D721Med (cell line): ENCODE results near the gene NOC4L.

Experiments
- DNase-seq: peaks from one replicate; pipeline ENCODE4 v3.0.0; 2011; ENCODE audit warnings: low spot score; ENCODE audit not compliant: insufficient read length
- FAIRE-seq: peaks from 2 replicates; lab custom pipeline; 2011; peaks lifted over from hg19 to GRCh38; lab: Jason Lieb, UNC
- TF ChIP-seq, protein P1 (sequence below): IDR thresholded peaks from 2 replicates; pipeline ENCODE4 v1.5.1; 2012; ENCODE audit warnings: mild to moderate bottlenecking, control low read depth; ENCODE audit not compliant: insufficient read depth; ENCODE audit errors: missing control alignments

The NOC4L gene

DNA sequence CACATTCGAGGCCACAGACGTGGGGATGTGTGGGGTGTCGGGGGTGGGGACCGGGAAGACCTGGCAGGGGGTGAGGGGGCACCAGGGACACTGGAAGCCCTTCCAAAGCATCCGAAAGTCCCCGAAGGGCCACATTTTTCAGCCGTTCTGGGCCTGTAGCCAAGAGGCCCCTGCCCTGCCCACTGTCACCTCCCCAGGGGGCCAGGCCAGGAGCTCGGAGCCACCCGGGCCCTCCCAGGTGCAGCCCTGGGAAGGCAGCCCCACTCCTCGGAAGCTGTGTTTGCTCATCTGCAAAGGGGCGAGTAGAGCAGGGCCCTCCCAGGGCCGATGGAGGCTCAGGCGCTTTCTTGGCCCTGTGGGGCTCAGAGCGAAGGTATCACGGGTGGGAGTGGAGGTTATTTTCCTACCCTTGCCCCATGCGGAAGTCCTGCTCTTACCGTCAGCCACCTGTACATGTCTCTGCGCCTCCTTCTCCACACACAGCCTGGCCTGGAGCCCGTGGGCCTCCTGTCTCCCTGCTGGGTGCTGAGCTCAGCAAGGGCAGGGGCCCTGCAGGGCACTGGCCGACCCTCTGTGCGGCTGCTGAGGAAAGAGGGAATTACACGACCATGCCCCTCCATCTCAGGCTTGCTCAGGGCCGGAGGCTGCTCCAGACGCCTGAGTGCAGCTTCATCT, 27.2 kb downstream of the NOC4L start:
- TF ChIP-seq, protein P1, sequence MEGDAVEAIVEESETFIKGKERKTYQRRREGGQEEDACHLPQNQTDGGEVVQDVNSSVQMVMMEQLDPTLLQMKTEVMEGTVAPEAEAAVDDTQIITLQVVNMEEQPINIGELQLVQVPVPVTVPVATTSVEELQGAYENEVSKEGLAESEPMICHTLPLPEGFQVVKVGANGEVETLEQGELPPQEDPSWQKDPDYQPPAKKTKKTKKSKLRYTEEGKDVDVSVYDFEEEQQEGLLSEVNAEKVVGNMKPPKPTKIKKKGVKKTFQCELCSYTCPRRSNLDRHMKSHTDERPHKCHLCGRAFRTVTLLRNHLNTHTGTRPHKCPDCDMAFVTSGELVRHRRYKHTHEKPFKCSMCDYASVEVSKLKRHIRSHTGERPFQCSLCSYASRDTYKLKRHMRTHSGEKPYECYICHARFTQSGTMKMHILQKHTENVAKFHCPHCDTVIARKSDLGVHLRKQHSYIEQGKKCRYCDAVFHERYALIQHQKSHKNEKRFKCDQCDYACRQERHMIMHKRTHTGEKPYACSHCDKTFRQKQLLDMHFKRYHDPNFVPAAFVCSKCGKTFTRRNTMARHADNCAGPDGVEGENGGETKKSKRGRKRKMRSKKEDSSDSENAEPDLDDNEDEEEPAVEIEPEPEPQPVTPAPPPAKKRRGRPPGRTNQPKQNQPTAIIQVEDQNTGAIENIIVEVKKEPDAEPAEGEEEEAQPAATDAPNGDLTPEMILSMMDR, result no peak
- no peak for DNase-seq
- FAIRE-seq, result no peak

GRCh38 chr12:132171968-132172521, 27.8 kb downstream of the NOC4L start:
- DNase-seq, result no peak
- TF ChIP-seq, protein P1, result no peak
- no peak for FAIRE-seq

DNA sequence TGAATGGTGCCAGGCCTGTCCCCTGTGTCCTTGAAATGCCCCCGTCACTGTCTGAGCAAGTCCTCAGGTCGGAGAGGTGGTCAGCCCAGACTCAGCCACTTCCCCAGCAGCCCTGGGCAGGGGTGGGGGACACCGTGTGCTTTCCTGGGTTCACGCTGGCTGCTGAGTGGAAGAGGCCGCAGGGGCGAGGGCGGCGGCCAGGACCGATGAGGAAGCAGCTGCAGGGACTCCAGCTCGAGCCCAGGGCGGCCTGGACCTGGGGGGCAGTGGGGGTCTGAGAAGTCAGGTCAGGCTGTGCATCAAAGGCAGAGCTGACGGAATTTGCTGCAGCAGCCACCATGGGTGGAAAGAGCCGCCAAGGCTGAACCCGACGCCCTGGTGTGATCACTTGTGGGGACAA, 28.4 kb downstream of the NOC4L start:
- FAIRE-seq, result no peak
- TF ChIP-seq, protein P1, result no peak
- DNase-seq, result no peak

DNA sequence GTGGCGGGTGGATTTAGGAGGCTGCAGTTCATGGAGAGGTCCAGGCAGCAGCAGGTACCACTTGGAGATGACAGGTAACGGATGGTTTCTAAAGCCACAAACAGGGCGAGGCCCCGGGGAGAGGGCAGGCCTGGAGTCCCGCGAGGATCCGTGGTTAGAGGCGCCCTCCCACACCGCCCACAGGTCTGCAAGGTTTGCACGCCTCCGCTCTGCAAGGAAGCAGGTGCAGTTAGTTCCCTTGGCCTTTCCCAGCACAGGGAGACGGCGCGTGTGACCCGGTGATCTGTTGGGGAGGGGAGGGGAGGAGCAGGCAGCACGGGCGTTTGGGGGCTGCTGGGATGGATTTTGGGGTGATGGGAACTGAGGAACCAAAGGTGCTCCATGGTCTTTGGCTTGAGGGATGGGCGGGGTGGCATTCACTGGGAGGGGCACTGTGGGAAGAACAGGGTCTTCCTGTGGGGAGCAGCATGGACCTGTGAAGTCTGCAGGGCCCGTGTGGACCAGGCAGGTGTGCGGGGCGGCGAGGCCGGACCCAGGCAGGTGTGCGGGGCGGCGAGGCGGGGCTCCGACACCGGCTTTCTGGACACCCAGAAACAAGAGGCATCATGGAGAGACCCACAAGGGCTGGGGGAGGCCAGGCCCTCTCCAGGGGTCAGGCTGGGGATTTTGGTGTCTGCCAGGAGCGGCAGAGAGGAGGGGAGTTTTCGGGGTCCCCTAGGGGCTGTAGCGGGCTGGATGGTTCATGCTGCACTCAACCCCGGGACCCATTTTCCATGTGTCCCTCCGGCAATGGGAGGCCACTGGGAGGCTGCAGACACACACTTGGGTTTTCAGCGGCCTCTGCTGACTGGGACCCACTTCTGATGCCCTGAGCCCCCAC, 29.1 kb downstream of the NOC4L start:
- DNase-seq, result no peak
- TF ChIP-seq, protein P1, result no peak
- FAIRE-seq, result no peak

DNA sequence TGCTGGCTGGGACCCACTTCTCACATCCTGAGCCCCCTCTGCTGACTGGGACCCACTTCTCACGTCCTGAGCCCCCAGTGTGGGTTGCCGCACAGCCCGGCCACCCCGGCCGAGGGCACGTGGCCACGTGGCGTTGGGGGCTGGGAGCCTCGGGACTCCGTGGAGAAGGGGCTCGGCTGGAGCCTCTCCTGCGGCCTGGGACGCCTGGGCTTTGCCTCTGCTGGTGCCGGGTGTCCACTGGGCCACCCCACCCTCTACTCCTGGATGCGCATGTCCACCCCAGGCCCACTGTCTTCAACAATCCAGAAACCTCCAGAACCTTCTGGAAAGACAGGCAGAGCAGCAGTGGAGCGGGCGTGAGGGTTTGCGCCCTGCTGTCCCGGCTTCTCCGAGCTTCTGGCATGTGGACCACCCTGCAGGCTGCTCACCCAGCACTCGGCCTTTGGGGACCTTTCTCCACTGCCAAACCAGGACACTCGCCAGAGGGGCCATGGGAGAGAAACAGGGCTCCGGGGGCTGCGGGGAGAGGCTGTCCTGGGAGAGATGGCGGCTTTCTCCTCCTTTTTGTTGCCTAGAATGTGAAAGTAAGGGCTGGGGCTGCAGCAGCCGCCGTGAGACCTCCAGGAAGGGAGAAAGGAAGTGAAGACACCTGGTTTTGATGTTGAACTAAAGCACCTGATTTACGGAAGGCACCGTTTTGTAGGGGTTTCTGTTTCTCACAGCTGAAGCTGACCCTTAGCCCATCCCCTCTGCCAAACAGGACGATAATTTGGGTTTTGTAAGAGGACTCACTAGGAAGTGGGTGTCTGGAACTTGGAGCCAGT, 30.0 kb downstream of the NOC4L start:
- FAIRE-seq (no peak), DNase-seq (no peak)
- TF ChIP-seq, protein P1, result no peak

GRCh38 chr12:132174839-132175490, 30.7 kb downstream of the NOC4L start:
- no peak for FAIRE-seq
- TF ChIP-seq, protein P1, result no peak
- no peak for DNase-seq
